Right renal cortex interstitium (tissue), 3 donors: ENCODE data around the gene CFAP92. TPM values are rescaled to one million over a fixed set of nuclear protein-coding genes. Genes with fewer than 3 reads are reported as not detected.

Experiments
- DNase-seq, 3 donors: peaks; one replicate each; pipeline ENCODE4 v3.0.0-alpha.2; 2013; ENCODE audit warnings: low read depth in 3 of 3, low spot score in 2 of 3
- polyA plus RNA-seq, 3 donors: library from polyadenylated mRNA; unstranded; fragments of 120-200 nt; gene quantifications; one replicate each; pipeline ENCODE4 v1.2.1, GENCODE V29; 2013; ENCODE audit not compliant: insufficient read length in 3 of 3

CFAP92 gene
- polyA plus RNA-seq, 3 donors: 1.1 to 1.8 (median 1.2) TPM

GRCh38 chr3:128873244-128874022, 120.4 kb downstream of the CFAP92 start:
- DNase-seq: no peak

GRCh38 chr3:128872744-128873143, 121.1 kb downstream of the CFAP92 start:
- DNase-seq: no peak

- no peak for DNase-seq
Measured at GRCh38 chr3:128872282-128872681, 121.6 kb downstream of the CFAP92 start.

- DNase-seq: no peak
Measured at GRCh38 chr3:128870347-128870746, 123.5 kb downstream of the CFAP92 start.

- no peak for DNase-seq
Measured at GRCh38 chr3:128867200-128868125, 126.4 kb downstream of the CFAP92 start.

GRCh38 chr3:128864849-128865804, 128.7 kb downstream of the CFAP92 start:
- DNase-seq: peak in 2 of 3 donors; percentile 33 to 49

- no peak for DNase-seq
Measured at GRCh38 chr3:128864351-128864811, 129.5 kb downstream of the CFAP92 start.

- no peak for DNase-seq
Measured at GRCh38 chr3:128863560-128863959, 130.3 kb downstream of the CFAP92 start.

GRCh38 chr3:128861491-128861890, 132.4 kb downstream of the CFAP92 start:
- no peak for DNase-seq

Other genes starting within 250 kb of the CFAP92 start
- 10 to 100 TPM; 28.4 to 35.7 (median 34.5) TPM for gene ACAD9, start 114.5 kb downstream of the CFAP92 start, polyA plus RNA-seq
- 1 to 10 TPM; 2.2 to 3.0 (median 2.3) TPM for gene EFCC1, start 7.2 kb upstream of the CFAP92 start, polyA plus RNA-seq
- 1 to 10 TPM in 1 of 3 donors, under 1 TPM in 2; 0.89 to 2.2 (median 0.92) TPM for gene GP9, start 66.7 kb upstream of the CFAP92 start, polyA plus RNA-seq
- 1 to 10 TPM; 4.0 to 5.6 (median 5.3) TPM for gene RAB43, start 127.7 kb upstream of the CFAP92 start, polyA plus RNA-seq
- gene ISY1, start 167.0 kb upstream of the CFAP92 start, polyA plus RNA-seq: 10 to 100 TPM; 55.2 to 57.5 (median 57.3) TPM
- gene CNBP, start 189.8 kb upstream of the CFAP92 start, polyA plus RNA-seq: 100 to 1,000 TPM; 448 to 471 (median 458) TPM